ENCODE data around the gene LDB3.

DNA sequence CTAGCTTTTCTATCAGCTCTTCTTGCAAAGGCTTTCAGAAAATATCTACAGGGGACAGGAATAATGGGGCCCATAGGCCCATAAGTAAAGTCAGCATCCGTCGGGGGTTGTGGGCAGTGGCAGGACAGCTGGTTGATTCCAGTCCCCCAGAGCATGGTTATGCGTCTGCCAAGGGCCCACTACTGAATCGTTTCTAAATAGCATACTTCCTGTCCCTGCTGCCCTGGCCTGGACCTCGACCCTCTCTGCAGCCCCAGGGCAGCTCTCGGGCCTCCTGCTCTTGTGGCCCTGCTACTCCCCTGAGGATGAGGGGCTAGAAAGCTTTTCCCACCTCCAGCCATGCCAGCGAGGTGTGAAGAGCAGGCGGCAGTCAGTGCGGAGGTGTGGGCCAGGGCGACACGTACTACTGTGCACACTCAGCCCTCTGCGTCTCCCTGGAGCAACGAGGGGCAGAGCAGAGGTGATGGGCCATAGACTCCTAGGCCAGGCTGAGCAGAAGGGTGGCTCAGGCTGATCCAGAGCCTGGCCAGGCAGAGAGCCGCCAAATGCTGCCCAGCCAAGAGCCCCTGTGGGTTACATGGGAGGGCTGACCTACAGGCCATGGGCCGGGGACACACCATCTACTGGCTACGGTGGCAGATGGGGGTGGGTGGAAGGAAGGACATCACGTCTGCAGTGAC, 18.7 kb upstream of the LDB3 start:
- TF ChIP-seq, protein P1, sequence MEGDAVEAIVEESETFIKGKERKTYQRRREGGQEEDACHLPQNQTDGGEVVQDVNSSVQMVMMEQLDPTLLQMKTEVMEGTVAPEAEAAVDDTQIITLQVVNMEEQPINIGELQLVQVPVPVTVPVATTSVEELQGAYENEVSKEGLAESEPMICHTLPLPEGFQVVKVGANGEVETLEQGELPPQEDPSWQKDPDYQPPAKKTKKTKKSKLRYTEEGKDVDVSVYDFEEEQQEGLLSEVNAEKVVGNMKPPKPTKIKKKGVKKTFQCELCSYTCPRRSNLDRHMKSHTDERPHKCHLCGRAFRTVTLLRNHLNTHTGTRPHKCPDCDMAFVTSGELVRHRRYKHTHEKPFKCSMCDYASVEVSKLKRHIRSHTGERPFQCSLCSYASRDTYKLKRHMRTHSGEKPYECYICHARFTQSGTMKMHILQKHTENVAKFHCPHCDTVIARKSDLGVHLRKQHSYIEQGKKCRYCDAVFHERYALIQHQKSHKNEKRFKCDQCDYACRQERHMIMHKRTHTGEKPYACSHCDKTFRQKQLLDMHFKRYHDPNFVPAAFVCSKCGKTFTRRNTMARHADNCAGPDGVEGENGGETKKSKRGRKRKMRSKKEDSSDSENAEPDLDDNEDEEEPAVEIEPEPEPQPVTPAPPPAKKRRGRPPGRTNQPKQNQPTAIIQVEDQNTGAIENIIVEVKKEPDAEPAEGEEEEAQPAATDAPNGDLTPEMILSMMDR (IDR thresholded peaks at IDR 0.05): no peak
- TF ChIP-seq POLR2A (IDR thresholded peaks at IDR 0.05): no peak

Data from heart left ventricle (tissue), 13 donors.